Measurements from ENCODE around the gene CD2. TPM values are rescaled to one million over a fixed set of nuclear protein-coding genes. Genes with fewer than 3 reads are reported as not detected.
A peak's percentile ranks its signal among the peaks of the same experiment; 100 is the strongest.

The CD2 gene
- total RNA-seq, 4 donors from 2014 or later = 0.39 to 1.7 TPM; not detected in 2

GRCh38 chr1:116738673-116739370 is 15.4 kb upstream of the CD2 start:
- peaks cover 11% of the 10 kb centered on the region for H3K4me1 ChIP-seq
- H3K4me3 ChIP-seq = no peak overlapping the region
- H3K27ac ChIP-seq = no peak overlapping the region
- peaks cover 7% of the 10 kb centered on the region for H3K9me3 ChIP-seq
- DNase-seq (ENCODE audit: low spot score in 2 of 2) = peak in 1 of 2 donors; percentile 41
- 64% methylated on average over 9 of the region's 9 CpGs for WGBS
- no peaks in the 10 kb centered on the region for H3K27me3 ChIP-seq
- H3K36me3 ChIP-seq = no peaks in the 10 kb centered on the region
- TF ChIP-seq POLR2AphosphoS5 (IDR thresholded peaks at IDR 0.05) (no peak), POLR2A (IDR thresholded peaks at IDR 0.05) (no peak), CTCF (IDR thresholded peaks at IDR 0.05) (no peak), EP300 (IDR thresholded peaks at IDR 0.05) (no peak)

GRCh38 chr1:116739371-116740012 is 14.7 kb upstream of the CD2 start:
- Histone ChIP-seq H3K27me3 (no peaks in the 10 kb centered on the region), H3K27ac (no peak overlapping the region), H3K4me3 (no peak overlapping the region), H3K36me3 (no peaks in the 10 kb centered on the region), H3K9me3 (peaks cover 7% of the 10 kb centered on the region), H3K4me1 (peaks cover 11% of the 10 kb centered on the region)
- 89% methylated on average over 7 of the region's 7 CpGs for WGBS
- peak in 1 of 2 donors; percentile 44 for DNase-seq (ENCODE audit: low spot score in 2 of 2)
- no peak for TF ChIP-seq POLR2AphosphoS5 (IDR thresholded peaks at IDR 0.05)

- Histone ChIP-seq H3K27me3 (no peaks in the 10 kb centered on the region), H3K4me3 (no peak overlapping the region), H3K9me3 (peaks cover 7% of the 10 kb centered on the region), H3K36me3 (no peaks in the 10 kb centered on the region), H3K4me1 (peaks cover 11% of the 10 kb centered on the region), H3K27ac (no peak overlapping the region)
- peak in 1 of 2 donors; percentile 52 for DNase-seq (ENCODE audit: low spot score in 2 of 2)
- no peak for TF ChIP-seq POLR2A (IDR thresholded peaks at IDR 0.05)
- no peak for TF ChIP-seq POLR2AphosphoS5 (IDR thresholded peaks at IDR 0.05)
- TF ChIP-seq EP300 (IDR thresholded peaks at IDR 0.05) = no peak
- no peak for TF ChIP-seq CTCF (IDR thresholded peaks at IDR 0.05)
- 97% methylated on average over 6 of the region's 6 CpGs for WGBS
Observed at GRCh38 chr1:116740296-116740695, 13.9 kb upstream of the CD2 start.

DNA sequence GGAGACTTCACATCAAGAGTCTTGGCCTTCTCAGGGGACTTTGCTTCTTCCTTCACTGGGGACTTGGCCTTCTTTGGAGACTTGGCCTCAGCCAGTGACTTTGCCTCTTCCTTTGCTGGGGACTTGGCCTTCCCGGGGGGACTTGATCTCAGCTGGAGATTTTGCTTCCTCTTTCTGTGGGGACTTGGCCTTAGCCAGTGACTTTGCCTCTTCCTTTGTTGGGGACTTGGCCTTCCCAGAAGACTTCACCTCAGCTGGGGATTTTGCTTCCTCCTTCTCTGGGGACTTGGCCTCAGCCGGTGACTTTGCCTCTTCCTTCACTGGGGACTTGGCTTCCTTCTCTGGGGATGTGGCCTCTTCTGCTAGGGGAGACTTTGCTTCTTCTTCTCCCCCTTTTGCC is 13.5 kb upstream of the CD2 start:
- Histone ChIP-seq H3K9me3 (peaks cover 7% of the 10 kb centered on the region), H3K4me1 (peaks cover 11% of the 10 kb centered on the region), H3K27ac (no peak overlapping the region), H3K4me3 (no peak overlapping the region), H3K36me3 (no peaks in the 10 kb centered on the region), H3K27me3 (no peaks in the 10 kb centered on the region)
- WGBS = 94% methylated on average over 2 of the region's 2 CpGs
- TF ChIP-seq EP300 (IDR thresholded peaks at IDR 0.05) = no peak
- TF ChIP-seq CTCF (IDR thresholded peaks at IDR 0.05) = no peak
- no peak for TF ChIP-seq POLR2AphosphoS5 (IDR thresholded peaks at IDR 0.05)
- TF ChIP-seq POLR2A (IDR thresholded peaks at IDR 0.05) = no peak
- peak in 1 of 2 donors; percentile 35 for DNase-seq (ENCODE audit: low spot score in 2 of 2)

DNA sequence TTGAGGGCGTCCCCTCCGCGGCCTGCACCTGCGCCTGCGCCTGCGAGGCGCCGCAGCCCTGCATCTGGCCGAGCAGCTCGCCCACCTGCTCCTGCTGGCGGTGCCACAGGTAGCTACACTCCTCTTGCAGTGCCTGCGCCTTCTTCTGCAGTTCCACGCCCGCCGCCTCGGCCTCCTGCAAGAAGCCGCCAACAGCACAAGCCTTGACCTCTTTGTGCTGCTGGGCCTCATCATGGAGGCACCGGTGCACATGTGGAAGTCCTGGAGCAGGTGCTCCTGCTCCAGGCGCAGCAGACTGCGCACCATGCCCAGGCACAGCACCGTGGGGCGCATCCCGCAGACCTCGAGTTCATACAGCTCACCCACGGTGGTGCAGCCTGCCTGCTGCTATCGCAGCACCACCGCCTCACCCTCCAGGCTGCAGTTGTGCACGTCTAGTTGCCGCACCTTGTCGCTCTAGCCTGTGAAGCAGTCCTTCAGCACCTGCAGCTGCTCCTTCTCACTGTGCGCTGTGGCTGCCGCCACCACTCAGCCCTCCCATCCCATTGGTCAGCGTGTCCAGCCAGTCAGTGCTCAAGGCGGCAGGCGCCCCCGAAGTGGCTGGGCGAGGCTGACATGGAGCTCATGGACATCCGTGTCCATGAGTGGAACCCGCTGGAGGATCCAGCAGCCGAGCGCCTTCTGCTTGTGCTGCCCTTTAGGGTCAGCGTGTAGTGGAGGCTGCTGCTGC is 12.2 kb upstream of the CD2 start:
- Histone ChIP-seq H3K36me3 (no peaks in the 10 kb centered on the region), H3K9me3 (peaks cover 7% of the 10 kb centered on the region), H3K27ac (no peak overlapping the region), H3K4me1 (peaks cover 11% of the 10 kb centered on the region), H3K4me3 (no peak overlapping the region), H3K27me3 (no peaks in the 10 kb centered on the region)
- WGBS = 94% methylated on average over 26 of the region's 42 CpGs
- TF ChIP-seq POLR2AphosphoS5 (IDR thresholded peaks at IDR 0.05) = no peak
- TF ChIP-seq CTCF (IDR thresholded peaks at IDR 0.05) = no peak
- TF ChIP-seq EP300 (IDR thresholded peaks at IDR 0.05) = no peak
- no peak for TF ChIP-seq POLR2A (IDR thresholded peaks at IDR 0.05)
- DNase-seq (ENCODE audit: low spot score in 2 of 2) = peak in 1 of 2 donors; percentile 64
